ENCODE data around the gene SPOCK1.
"Not testable (repeated sequence)": the region's sequence is repeated elsewhere in the genome, so short reads cannot be mapped to it uniquely, and the experiment has no call there.

Gene SPOCK1

GRCh38 chr5:137498736-137499505 lies at the start of gene SPOCK1:
SPOCK1 (minus strand) TSS chr5:137499326.
- DNase-seq (ENCODE audit: low read depth), result peak; percentile 44

GRCh38 chr5:137545956-137546355 lies 46.8 kb upstream of the SPOCK1 start:
- DNase-seq (ENCODE audit: low read depth), result no peak

- not testable (repeated sequence) for DNase-seq (ENCODE audit: low read depth)
These were observed 36.3 kb upstream of the SPOCK1 start for GRCh38 chr5:137535449-137535848.

GRCh38 chr5:137533963-137534362 lies 34.8 kb upstream of the SPOCK1 start:
- no peak for DNase-seq (ENCODE audit: low read depth)

GRCh38 chr5:137531266-137531665 lies 32.1 kb upstream of the SPOCK1 start:
- no peak for DNase-seq (ENCODE audit: low read depth)

DNA sequence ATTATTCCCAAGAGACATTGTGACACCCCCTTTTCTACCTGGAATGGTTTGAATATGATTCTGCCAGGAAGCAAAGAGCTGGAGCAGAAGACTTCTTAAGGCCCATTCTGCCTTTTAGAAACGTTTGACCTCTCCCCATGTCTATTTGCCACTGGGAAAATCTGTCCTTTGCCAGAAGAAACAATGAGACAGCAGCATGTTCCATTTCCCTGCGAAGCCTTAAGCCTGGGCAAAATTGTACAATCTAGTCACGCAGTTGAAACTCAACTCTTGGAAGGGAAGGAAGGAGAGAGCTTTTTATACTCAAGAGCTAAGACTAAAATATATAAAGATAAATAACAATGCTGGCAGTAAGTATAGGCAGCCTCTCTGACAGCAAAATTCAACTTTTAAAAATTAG lies 22.1 kb upstream of the SPOCK1 start:
- DNase-seq (ENCODE audit: low read depth), result no peak

- no peak for DNase-seq (ENCODE audit: low read depth)
These were observed 17.8 kb upstream of the SPOCK1 start for GRCh38 chr5:137516961-137517360.

GRCh38 chr5:137516251-137516797 lies 17.2 kb upstream of the SPOCK1 start:
- DNase-seq (ENCODE audit: low read depth), result no peak

DNA sequence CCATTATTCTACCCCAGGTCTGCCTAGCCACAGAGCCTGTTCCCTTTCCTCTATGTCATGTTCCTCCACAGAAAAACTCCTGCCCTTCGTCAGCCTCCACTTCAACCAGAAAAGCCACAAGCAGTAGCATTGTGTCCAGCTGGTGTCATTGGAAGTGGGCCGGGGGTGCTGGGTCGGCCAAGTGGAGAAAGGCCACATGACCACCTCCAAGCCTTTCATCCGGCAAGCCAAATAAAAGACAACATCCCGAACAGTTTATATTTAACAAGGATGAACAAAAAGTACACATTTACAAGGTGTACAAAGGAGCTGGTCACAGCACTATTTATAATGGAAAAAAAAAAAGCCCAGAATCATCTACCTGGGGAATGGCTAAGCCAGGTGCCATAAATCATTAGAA lies 16.1 kb upstream of the SPOCK1 start:
- no peak for DNase-seq (ENCODE audit: low read depth)

GRCh38 chr5:137510671-137511070 lies 11.5 kb upstream of the SPOCK1 start:
- no peak for DNase-seq (ENCODE audit: low read depth)

DNA sequence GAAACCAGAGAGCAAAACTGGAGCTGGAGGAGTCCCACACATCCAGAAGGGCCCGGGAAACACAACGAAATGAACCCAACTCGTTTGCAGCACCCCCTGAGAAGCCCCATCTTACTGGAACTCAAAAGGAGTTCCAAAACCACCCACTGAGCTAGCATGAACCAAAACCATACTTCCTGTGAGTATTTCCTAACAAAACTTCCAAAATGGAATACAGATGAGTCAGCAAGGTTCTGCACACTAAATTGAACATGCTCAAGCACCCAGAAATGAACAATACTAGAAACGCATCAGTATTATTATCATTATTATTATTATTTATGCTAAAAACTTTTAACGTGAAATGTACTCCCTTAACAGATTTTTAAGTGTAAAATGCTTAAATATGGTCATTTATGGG lies 8.0 kb upstream of the SPOCK1 start:
- DNase-seq (ENCODE audit: low read depth), result no peak

DNA sequence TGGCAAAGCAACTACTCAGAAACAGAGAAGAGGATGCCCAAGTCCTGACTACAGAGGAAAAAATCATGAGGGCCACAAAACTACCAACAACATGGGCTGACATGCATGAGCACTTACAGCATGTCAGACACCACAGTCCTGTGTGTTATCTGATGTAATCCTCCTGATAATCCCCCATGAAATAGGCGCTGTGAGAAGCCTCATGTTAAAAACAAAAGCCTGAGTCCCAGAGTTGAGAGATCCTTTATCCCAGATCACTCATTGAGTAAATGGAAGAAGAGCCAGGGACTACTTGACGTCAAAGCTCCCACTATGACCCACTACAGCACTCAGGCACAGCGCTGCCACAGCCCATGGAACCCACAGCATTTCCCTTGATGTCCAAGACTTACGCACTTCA lies 7.2 kb upstream of the SPOCK1 start:
- DNase-seq (ENCODE audit: low read depth), result no peak

GRCh38 chr5:137504916-137505315 lies 5.8 kb upstream of the SPOCK1 start:
- DNase-seq (ENCODE audit: low read depth), result no peak

DNA sequence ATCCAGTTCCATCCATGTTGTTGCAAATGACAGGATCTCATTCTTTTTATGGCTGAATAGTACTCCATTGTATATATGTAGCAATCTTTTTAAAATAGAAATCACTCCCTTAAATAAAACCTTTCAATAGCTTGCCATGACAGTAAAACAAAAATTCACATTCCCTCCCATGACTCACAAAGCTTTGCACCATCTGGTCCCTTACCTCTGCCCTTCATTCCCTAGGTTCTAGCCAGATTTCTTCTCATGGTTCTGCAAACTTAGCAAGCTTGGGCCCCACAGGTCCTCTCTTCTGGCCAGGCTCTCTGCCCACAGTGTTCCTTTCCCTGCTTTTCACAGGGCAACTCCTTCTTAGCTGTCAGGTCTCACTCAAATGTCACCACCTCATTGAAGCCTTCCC lies 4.3 kb upstream of the SPOCK1 start:
- DNase-seq (ENCODE audit: low read depth), result no peak

DNA sequence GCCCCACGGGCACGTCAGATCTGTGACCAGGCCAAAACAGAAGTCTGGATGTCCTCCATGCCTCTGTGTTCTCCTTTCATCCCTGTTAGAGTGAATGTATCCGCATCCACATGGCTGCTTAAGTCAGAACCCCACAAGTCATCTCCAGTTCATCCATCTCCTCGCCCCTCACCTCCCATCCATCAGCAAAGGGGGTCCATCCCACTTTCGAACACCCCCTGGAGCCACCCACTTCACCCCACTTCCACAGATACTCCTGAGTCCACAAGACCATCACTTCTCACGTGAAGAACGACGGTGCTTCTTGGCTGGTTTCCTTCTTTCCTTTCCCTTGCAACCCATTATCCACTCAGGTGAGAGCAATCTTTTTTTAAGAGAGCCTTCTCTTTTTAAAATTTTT lies 3.5 kb upstream of the SPOCK1 start:
- DNase-seq (ENCODE audit: low read depth), result no peak

DNA sequence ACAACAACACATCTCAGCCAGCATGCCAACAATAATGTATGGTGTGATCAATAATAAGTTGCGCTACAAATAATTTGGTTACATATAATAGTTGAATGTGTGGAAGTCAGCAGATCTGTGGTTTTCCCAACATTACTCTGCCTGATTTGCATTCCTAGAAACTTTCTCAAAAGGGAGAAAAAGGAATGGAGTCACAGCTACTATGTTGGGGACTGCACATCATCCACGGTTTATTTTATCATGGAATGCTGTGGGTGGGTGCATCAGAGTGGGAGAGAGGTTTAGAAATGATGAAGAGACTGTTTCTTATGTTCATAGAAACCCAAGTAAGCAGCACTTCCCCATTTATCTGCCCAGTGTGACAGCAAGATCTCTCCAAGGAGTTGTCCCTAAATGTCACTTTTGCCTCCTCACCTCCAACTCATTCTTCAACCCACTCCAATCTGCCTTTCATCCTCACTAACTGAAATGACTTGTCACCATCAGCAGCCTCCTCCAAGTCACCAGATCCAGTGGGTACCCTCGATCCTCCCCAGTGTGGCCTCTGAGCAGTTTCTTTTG lies 2.8 kb upstream of the SPOCK1 start:
- no peak for DNase-seq (ENCODE audit: low read depth)

GRCh38 chr5:137501226-137501625 lies 2.1 kb upstream of the SPOCK1 start:
- DNase-seq (ENCODE audit: low read depth), result no peak

GRCh38 chr5:137500615-137501225 lies 1.6 kb upstream of the SPOCK1 start:
- no peak for DNase-seq (ENCODE audit: low read depth)

DNA sequence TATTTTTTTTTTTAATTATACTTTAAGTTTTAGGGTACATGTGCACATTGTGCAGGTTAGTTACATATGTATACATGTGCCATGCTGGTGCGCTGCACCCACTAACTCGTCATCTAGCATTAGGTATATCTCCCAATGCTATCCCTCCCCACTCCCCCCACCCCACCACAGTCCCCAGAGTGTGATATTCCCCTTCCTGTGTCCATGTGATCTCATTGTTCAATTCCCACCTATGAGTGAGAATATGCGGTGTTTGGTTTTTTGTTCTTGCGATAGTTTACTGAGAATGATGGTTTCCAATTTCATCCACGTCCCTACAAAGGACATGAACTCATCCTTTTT lies 351 bp upstream of the SPOCK1 start:
- not testable (repeated sequence) for DNase-seq (ENCODE audit: low read depth)

DNA sequence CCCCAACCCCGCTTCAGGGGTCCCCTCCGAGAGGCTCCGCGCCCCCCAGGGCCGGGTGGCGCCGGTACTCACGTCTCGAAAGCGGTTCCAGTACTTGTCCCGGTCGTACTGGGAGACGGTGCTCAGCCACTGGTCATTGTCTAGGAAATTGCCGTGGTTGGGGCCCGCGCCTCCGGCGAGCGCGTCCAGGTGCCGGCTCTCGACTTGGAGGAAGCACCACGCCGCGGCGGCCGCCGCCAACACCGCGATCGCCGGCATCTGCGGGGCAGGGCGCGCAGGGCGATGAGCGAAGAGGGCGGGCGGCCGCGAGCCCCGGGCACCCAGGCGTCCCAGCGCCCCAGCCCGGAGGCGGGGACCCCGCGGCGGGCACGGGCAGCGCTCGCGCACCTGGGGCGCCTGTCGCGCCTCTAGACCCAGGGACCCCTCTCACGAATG lies 808 bp downstream of the SPOCK1 start:
- no peak for DNase-seq (ENCODE audit: low read depth)

DNA sequence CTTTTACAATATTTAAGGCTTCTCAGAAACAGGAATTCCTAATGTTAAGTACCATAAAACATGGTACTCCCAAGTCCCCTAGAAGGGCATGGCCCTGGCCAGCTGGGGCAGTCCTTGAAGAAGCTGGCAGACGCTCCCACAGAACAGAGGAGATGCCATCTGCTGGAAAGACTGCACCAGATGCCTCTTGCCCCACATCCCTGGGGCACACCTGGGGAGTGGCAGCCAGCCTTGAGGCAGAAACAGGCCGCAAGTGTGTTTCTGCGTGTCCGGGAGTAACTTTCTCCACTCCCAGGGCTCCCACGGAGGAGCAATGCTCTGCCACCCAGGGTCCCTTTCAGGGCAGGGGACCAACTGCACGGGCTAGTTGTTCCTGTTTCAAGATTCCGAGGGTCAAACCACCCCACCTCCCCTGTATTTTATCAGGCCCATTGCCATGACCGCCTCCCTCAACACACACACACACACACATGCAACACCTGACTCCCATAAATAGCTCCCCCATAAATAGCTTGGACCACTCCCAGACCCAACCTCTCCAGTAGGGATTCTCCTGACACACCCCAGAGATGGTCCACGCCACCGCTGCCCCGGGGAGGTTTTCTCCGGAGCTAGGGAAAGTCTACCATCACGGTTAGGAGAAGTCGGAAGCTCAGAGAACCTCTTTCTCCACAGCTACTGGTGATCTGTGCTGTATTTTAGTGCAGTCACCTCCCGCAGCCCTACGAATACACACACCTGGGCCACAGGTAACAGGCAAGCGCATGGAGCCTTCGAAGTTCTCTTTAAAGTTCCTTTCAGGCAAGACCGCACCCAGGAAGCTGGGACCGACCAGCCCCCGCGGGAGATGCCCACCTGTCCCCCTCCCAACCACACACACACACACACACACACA lies 1.5 kb downstream of the SPOCK1 start:
- DNase-seq (ENCODE audit: low read depth), result no peak

- DNase-seq (ENCODE audit: low read depth), result no peak
These were observed 2.2 kb downstream of the SPOCK1 start for GRCh38 chr5:137496919-137497318.

Measured in activated T-cell treated with anti-CD3 and anti-CD28 coated beads for 24 hours (primary cell).